HG02852 (cell line): Measurements from ENCODE around the gene EHD3.
"Not testable (repeated sequence)": the region's sequence is repeated elsewhere in the genome, so short reads cannot be mapped to it uniquely, and the experiment has no call there.

Experiments
- ATAC-seq: cut with Tn5 transposase; IDR thresholded peaks from one replicate; pipeline ENCODE4 v1.9.1; 2021; ENCODE audit warnings: mild to moderate bottlenecking, moderate library complexity; ENCODE audit not compliant: unreplicated experiment

EHD3 gene

GRCh38 chr2:31283193-31283919 lies 49.4 kb downstream of the EHD3 start:
- ATAC-seq: not testable (repeated sequence)

GRCh38 chr2:31284107-31284506 lies 50.2 kb downstream of the EHD3 start:
- ATAC-seq: no peak

- ATAC-seq: no peak
These were observed 52.3 kb downstream of the EHD3 start for GRCh38 chr2:31286230-31286629.

- no peak for ATAC-seq
These were observed 53.1 kb downstream of the EHD3 start for GRCh38 chr2:31286961-31287550.

GRCh38 chr2:31287654-31288053 lies 53.7 kb downstream of the EHD3 start:
- ATAC-seq: no peak

GRCh38 chr2:31294196-31294595 lies 60.2 kb downstream of the EHD3 start:
- ATAC-seq: no peak

- ATAC-seq: no peak
These were observed 62.8 kb downstream of the EHD3 start for GRCh38 chr2:31296641-31297287.

- no peak for ATAC-seq
These were observed 63.8 kb downstream of the EHD3 start for GRCh38 chr2:31297751-31298150.

- no peak for ATAC-seq
These were observed 65.6 kb downstream of the EHD3 start for GRCh38 chr2:31299547-31299946.

- ATAC-seq: no peak
These were observed 66.4 kb downstream of the EHD3 start for GRCh38 chr2:31300309-31300708.

GRCh38 chr2:31302940-31303563 lies 69.1 kb downstream of the EHD3 start:
- no peak for ATAC-seq

- no peak for ATAC-seq
These were observed 70.9 kb downstream of the EHD3 start for GRCh38 chr2:31304816-31305215.

GRCh38 chr2:31312898-31313297 lies 78.9 kb downstream of the EHD3 start:
- ATAC-seq: no peak

- ATAC-seq: no peak
These were observed 80.8 kb downstream of the EHD3 start for GRCh38 chr2:31314761-31315160.

GRCh38 chr2:31317396-31317795 lies 83.4 kb downstream of the EHD3 start:
- no peak for ATAC-seq

- ATAC-seq: peak; percentile 70
These were observed 84.7 kb downstream of the EHD3 start for GRCh38 chr2:31318361-31319336.
